GM13977 (cell line): Measurements from ENCODE around the gene COL8A2.

Experiments
- DNase-seq: peaks from one replicate; pipeline ENCODE4 v3.0.0; 2012; ENCODE audit warnings: low spot score
- CTCF ChIP-seq: IDR thresholded peaks from 2 replicates; pipeline ENCODE4 v1.5.1; 2012; ENCODE audit warnings: mild to moderate bottlenecking, control low read depth; ENCODE audit not compliant: insufficient read depth; ENCODE audit errors: extremely low read depth, missing control alignments
- in situ Hi-C: fragments of 300-500 bp; cut with MboI; formaldehyde crosslinking; loops from one replicate; pipeline ENCODE4 v1.12.0; 2022; ENCODE audit warnings: low sequenced_read_pairs, low pct_unique_long_range_greater_than_20kb, mixed read lengths, inconsistent platforms; ENCODE audit not compliant: unreplicated experiment

COL8A2 gene

GRCh38 chr1:36115931-36116330 lies 9.1 kb downstream of the COL8A2 start:
- DNase-seq: no peak
- in situ Hi-C loops: no loop called here
- TF ChIP-seq CTCF: no peak

- DNase-seq: no peak
- in situ Hi-C loops: no loop called here
- no peak for TF ChIP-seq CTCF
Observed at GRCh38 chr1:36115200-36115669, 9.8 kb downstream of the COL8A2 start.

GRCh38 chr1:36114371-36114770 lies 10.7 kb downstream of the COL8A2 start:
- TF ChIP-seq CTCF: no peak
- no peak for DNase-seq
- in situ Hi-C loops: no loop called here

- in situ Hi-C loops: no loop called here
- TF ChIP-seq CTCF: no peak
- DNase-seq: no peak
Observed at GRCh38 chr1:36112823-36113222, 12.2 kb downstream of the COL8A2 start.

GRCh38 chr1:36111151-36111550 lies 13.9 kb downstream of the COL8A2 start:
- DNase-seq: no peak
- TF ChIP-seq CTCF: no peak
- in situ Hi-C loops: no loop called here

GRCh38 chr1:36109041-36109679 lies 15.9 kb downstream of the COL8A2 start:
- TF ChIP-seq CTCF: no peak
- in situ Hi-C loops: no loop called here
- DNase-seq: no peak
